Stomach (tissue), 4 donors: ENCODE measurements around the gene DRAXIN.

Source experiments
- POLR2AphosphoS5 ChIP-seq, 3 donors: sonication (generic); formaldehyde crosslinking; IDR thresholded peaks; one replicate each; pipeline ENCODE4 v1.6.1; 2016; ENCODE audit warnings: antibody characterized with exemption in 3 of 3
- TF ChIP-seq, protein P1 (sequence below), 7 experiments: fragments of 450-650 bp in 4 of 7; fragments of 200-600 bp in 3 of 7; sonication (generic) in 3 of 7; IDR thresholded peaks; one replicate each; pipeline ENCODE4 v1.5.1; 2016 to 2019; ENCODE audit warnings: antibody characterized with exemption in 7 of 7, control low read depth in 2 of 7, mild to moderate bottlenecking in 1 of 7

- TF ChIP-seq, protein P1, sequence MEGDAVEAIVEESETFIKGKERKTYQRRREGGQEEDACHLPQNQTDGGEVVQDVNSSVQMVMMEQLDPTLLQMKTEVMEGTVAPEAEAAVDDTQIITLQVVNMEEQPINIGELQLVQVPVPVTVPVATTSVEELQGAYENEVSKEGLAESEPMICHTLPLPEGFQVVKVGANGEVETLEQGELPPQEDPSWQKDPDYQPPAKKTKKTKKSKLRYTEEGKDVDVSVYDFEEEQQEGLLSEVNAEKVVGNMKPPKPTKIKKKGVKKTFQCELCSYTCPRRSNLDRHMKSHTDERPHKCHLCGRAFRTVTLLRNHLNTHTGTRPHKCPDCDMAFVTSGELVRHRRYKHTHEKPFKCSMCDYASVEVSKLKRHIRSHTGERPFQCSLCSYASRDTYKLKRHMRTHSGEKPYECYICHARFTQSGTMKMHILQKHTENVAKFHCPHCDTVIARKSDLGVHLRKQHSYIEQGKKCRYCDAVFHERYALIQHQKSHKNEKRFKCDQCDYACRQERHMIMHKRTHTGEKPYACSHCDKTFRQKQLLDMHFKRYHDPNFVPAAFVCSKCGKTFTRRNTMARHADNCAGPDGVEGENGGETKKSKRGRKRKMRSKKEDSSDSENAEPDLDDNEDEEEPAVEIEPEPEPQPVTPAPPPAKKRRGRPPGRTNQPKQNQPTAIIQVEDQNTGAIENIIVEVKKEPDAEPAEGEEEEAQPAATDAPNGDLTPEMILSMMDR (IDR thresholded peaks at IDR 0.05) = peak in 5 of 7 experiments; percentile 24 to 72 (median 49)
- no peak for TF ChIP-seq POLR2AphosphoS5 (IDR thresholded peaks at IDR 0.05)
These were observed 45.7 kb upstream of the DRAXIN start for GRCh38 chr1:11645670-11646265.
